Activated CD4-positive, alpha-beta T cell treated with anti-CD3 and anti-CD28 coated beads for 24 hours (primary cell): ENCODE measurements around the gene ORC1.

Experiments used
- DNase-seq, 2 donors: peaks; one replicate each; pipeline ENCODE4 v3.0.0-alpha.2; 2020; ENCODE audit warnings: low read depth in 2 of 2

Gene ORC1

DNA sequence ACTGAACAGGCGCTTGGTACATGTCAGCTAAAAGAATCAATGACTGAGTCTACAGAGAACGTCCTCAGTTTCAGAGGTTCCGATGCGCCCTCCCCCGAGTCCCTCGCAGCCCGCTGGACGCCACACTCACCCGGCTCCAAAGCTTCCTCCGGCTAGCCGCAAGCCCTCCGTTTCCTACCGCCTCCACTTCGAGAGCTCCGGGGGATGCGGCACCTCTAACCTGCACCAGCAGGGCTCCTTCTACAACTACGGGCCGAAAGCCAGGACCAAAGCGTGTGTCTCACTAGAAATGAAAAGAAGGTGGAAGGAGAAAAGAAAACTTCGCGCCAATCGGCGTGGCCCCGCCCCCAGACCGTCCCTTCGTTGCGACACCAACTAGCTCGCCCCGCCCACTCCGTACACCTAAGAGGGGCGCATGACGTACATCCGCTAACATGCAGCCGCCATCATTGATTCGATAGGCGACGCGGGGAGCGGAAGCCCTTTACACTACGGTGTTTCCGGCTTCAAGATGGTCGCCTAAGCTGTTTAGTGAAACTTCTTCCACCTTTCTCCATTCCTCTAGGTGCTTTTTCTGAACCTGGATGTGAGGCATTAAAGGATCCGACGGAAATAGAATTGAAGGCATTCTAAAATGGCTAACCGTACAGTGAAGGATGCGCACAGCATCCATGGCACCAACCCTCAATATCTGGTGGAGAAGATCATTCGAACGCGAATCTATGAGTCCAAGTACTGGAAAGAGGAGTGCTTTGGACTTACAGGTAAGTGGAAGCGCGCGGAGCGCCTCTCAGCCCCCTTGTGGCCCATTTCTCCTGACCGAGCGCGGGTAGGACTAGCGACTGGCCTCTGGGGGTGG lies at the start of gene ORC1, which contains the start of gene PRPF38A:
Gene ORC1, minus strand, starts transcription at position 308 of the 859 bp plus-strand sequence. CDS start 2,200 bp downstream, outside the sequence.
Gene PRPF38A, plus strand, starts transcription at position 487 of the 859 bp plus-strand sequence. Its CDS starts 148 bp downstream, at position 635.
- peak; percentile 97 to 99 for DNase-seq

- no peak for DNase-seq
These were observed 40.2 kb upstream of the ORC1 start for GRCh38 chr1:52444463-52444862.

- DNase-seq = no peak
These were observed 35.8 kb upstream of the ORC1 start for GRCh38 chr1:52439976-52440375.

DNA sequence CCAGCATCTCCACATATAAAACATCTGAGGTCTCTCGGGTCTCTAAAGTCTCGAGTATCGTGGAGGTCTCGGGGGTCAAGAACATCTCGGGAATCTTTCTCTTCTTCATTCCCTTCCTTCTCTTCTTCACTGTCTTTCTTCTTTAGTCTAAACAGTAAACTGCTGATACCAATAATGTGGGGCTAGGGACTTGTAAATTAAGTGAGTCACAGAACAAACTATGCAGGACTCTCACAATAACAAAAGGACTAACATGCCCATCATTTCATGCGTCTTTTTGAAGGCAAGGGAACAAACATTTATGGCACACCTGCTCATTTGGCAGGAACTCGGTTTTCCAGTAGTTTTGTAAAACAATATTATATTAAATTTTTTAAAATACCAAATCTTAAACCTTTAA lies 32.6 kb upstream of the ORC1 start:
- no peak for DNase-seq

DNA sequence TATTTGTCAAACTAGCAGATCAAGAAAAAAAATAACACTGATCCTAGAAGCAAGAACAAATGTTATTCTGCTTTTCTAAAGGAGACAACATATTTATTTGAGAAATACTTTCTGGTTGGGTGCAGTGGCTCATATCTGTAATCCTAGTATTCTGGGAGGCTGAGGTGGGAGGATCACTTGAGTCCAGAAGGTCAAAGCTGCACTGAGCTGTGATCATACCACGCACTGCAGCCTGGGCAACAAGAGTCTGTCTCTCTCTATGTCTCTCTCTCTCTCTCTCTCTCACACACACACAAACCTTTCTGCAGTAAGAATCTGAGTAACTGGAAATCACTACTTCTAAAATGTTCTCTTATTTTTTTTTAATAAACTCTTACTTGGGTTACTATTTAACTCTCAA lies 31.4 kb upstream of the ORC1 start:
- DNase-seq = no peak

GRCh38 chr1:52435211-52435610 lies 31.0 kb upstream of the ORC1 start:
- no peak for DNase-seq

GRCh38 chr1:52432807-52433206 lies 28.6 kb upstream of the ORC1 start:
- DNase-seq = no peak

- no peak for DNase-seq
These were observed 22.9 kb upstream of the ORC1 start for GRCh38 chr1:52427152-52427551.

DNA sequence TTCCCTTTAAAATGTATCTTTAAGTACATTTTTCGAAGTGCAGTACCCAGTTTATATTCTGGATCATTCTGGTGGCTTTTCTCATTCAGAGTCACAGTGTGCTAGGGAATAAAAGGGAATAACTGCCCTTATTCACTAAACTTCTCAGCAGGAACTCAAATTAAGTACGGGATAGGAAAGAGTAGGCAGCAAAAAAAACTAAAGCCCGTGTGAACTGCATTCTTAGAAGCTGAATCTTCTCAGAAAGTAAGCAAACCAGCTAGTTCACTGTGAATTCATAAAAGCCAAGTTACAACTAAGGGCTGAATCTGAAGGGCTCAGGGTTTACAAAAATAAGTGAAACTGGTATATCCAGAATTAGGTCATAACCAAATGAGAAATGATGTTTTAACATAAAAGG lies 22.1 kb upstream of the ORC1 start:
- no peak for DNase-seq

- no peak for DNase-seq
These were observed 20.6 kb upstream of the ORC1 start for GRCh38 chr1:52424813-52425212.

GRCh38 chr1:52424231-52424636 lies 20.0 kb upstream of the ORC1 start:
- DNase-seq = no peak

GRCh38 chr1:52423771-52424170 lies 19.5 kb upstream of the ORC1 start:
- DNase-seq = peak; percentile 22 to 31

GRCh38 chr1:52423055-52423454 lies 18.8 kb upstream of the ORC1 start:
- no peak for DNase-seq

- DNase-seq = no peak
These were observed 16.5 kb upstream of the ORC1 start for GRCh38 chr1:52420713-52421112.

- no peak for DNase-seq
These were observed 12.6 kb upstream of the ORC1 start for GRCh38 chr1:52416811-52417210.

GRCh38 chr1:52414942-52415341 lies 10.7 kb upstream of the ORC1 start:
- DNase-seq = no peak

GRCh38 chr1:52413410-52413989 lies 9.3 kb upstream of the ORC1 start:
- DNase-seq = no peak

- DNase-seq = no peak
These were observed 734 bp upstream of the ORC1 start for GRCh38 chr1:52404975-52405338.

DNA sequence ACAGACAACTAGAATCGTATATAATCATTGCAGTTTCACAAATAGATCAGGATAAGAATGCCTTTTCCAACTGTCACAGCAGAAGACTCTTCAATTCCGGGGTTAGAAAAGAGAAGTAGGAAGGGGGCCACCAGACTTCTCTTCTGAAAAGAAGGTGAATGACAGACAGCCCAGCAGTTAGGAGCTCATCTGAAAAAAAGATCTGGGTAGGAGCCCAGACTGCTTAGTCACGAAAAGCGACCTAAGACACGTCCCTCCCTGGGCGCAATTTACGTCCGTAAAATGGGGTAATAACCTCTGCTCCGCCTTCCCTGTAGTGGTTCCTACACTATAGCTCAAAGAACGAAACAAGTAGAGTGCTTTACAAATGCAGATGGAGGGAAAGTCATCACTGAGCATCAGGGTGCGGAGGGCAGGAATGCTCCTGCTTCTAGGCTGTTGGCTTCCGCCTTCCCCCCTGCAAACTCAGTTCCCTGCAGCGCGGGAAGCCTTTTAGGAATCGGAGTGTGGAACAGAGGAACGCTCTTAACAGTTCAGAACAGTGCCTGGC lies 582 bp downstream of the ORC1 start:
- peak; percentile 23 to 40 for DNase-seq

DNA sequence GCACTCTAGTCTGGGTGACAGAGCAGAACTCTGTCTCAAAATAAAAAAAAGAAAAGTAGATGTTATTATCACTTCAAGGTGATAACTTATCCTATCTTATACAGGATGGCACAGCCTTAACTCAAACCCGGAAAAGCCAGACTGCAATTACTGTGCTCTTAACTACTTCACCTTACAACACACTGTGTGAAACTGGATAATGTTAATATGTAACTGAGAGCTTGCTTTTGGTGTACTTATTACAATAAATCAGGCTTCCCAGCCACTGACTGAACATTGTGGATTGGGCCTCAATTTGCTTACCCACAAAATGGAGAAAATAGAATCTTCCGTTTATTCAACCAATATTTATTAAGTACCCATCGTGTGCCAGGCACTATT lies 1.4 kb downstream of the ORC1 start:
- DNase-seq = no peak

DNA sequence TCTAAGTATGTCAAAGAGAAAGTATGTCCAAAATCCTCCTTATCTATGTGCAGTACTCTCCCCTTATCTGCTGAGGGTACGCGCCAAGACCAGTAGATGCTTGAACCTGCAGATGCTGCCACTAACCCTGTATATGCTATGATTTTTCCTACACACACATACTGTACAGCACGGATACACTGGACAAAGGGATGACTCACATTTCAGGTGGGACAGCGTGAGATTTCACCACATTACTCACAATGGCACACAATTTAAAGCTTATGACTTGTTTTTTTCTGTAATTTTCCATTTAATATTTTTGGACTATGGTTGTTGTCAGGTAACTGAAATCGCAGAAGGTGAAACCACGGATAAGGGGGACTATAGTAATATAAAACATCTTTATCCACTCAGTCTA lies 4.1 kb downstream of the ORC1 start:
- DNase-seq = no peak

DNA sequence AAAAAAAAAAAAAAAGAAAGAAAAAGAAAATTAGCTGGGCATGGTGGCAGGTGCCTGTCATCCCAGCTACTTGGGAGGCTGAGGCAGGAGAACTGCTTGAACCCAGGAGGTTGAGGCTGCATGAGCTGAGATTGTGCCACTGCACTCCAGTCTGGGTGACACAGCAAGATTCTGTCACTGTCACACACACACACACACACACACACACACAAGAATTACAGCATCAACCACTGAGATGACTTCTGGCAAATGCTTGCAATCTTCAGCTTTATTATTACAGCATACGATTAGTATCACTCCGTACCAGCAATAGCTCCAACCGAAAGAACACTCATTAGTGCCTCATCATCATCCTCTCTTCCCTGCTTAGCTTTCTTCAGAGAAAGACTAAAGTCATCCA lies 4.6 kb downstream of the ORC1 start:
- DNase-seq = no peak

GRCh38 chr1:52393174-52393573 lies 11.0 kb downstream of the ORC1 start:
- no peak for DNase-seq
